ENCODE data around the gene COX6A2.

- no peak for TF ChIP-seq ELF4 (CRISPR knock-in tag; IDR thresholded peaks at IDR 0.05; ENCODE audit: low read depth)
- TF ChIP-seq FOXP4 (CRISPR knock-in tag; IDR thresholded peaks at IDR 0.05): no peak
- no peak for TF ChIP-seq PREB (CRISPR knock-in tag; IDR thresholded peaks at IDR 0.05; ENCODE audit: borderline replicate concordance)
- TF ChIP-seq CTCF (IDR thresholded peaks at IDR 0.05): no peak
- TF ChIP-seq SP1 (CRISPR knock-in tag; conservative IDR thresholded peaks at IDR 0.05): no peak
- TF ChIP-seq E2F1 (CRISPR knock-in tag; IDR thresholded peaks at IDR 0.05): no peak
- no peak for TF ChIP-seq MXD4 (CRISPR knock-in tag; IDR thresholded peaks at IDR 0.05; ENCODE audit: borderline replicate concordance)
- TF ChIP-seq NFE2L1 (CRISPR knock-in tag; IDR thresholded peaks at IDR 0.05): no peak
- TF ChIP-seq TEAD4 (CRISPR knock-in tag; IDR thresholded peaks at IDR 0.05): no peak
- no peak for TF ChIP-seq GABPB1 (CRISPR knock-in tag; IDR thresholded peaks at IDR 0.05)
- TF ChIP-seq ZSCAN18 (CRISPR knock-in tag; IDR thresholded peaks at IDR 0.05): no peak
These were observed 14.8 kb downstream of the COX6A2 start for GRCh38 chr16:31413381-31413780.
